ENCODE results near the gene SPDYC. TPM values are rescaled to one million over a fixed set of nuclear protein-coding genes. Genes with fewer than 3 reads are reported as not detected.

Gene SPDYC
- total and polyA plus RNA-seq, 11 donors: not detected

- ATAC-seq: no peak
- H3K36me3 ChIP-seq: peaks cover 0 to 56% (median 44%) of the 10 kb centered on the region in 9 donors
Measured at GRCh38 chr11:65184146-65184545, 14.1 kb downstream of the SPDYC start.

GRCh38 chr11:65185171-65185570 lies 15.1 kb downstream of the SPDYC start:
- Histone ChIP-seq H3K4me3 (no peak overlapping the region), H3K4me1 (peaks cover 0 to 27% (median 11%) of the 10 kb centered on the region in 12 donors), H3K27ac (no peak overlapping the region), H3K36me3 (peaks cover 0 to 66% (median 54%) of the 10 kb centered on the region in 9 donors), H3K9me3 (no peaks in the 10 kb centered on the region), H3K27me3 (no peaks in the 10 kb centered on the region)
- ATAC-seq: no peak
- no peak for TF ChIP-seq POLR2A (IDR thresholded peaks at IDR 0.05)
- TF ChIP-seq CTCF (IDR thresholded peaks at IDR 0.05): no peak
- 86 to 93% (median 90%) methylated on average over 2 of the region's 2 CpGs for WGBS, 4 donors
- DNase-seq: no peak
- intact Hi-C loops (cut with DNase I): loop anchor here in 1 of 10 donors (10.0 kb wide), 1 partner anchor 70 kb away; the partner anchor contains the start of genes TM7SF2 and ZNHIT2

More at GRCh38 chr11:65184146-65184545, 14.1 kb downstream of the SPDYC start:
- intact Hi-C loops (cut with DNase I): loop anchor here in 8 of 10 donors (5.0 to 10.0 kb wide), 5 partner anchors 47 to 172 kb away; partner anchors contain the start of genes TM7SF2 (in 3 of the 8), FAU (in 2 of the 8), MRPL49 (in 2 of the 8) and ARL2 (in 1 of the 8)
- no peak for DNase-seq
- 82 to 88% (median 85%) methylated on average over 22 of the region's 22 CpGs for WGBS, 4 donors
- TF ChIP-seq POLR2A (IDR thresholded peaks at IDR 0.05): no peak
- no peak for TF ChIP-seq CTCF (IDR thresholded peaks at IDR 0.05)
- Histone ChIP-seq H3K4me3 (no peak overlapping the region), H3K9me3 (no peaks in the 10 kb centered on the region), H3K27ac (no peak overlapping the region), H3K4me1 (peaks cover 0 to 30% (median 12%) of the 10 kb centered on the region in 12 donors), H3K27me3 (no peaks in the 10 kb centered on the region)

GRCh38 chr11:65185869-65186341 lies 15.9 kb downstream of the SPDYC start:
- ATAC-seq: no peak
- WGBS, 4 donors: 88 to 93% (median 91%) methylated on average over 7 to 18 of the region's 18 CpGs
- Histone ChIP-seq H3K4me3 (no peak overlapping the region), H3K36me3 (peaks cover 0 to 73% (median 62%) of the 10 kb centered on the region in 9 donors), H3K27me3 (no peaks in the 10 kb centered on the region), H3K4me1 (peaks cover 0 to 20% (median 7%) of the 10 kb centered on the region in 12 donors), H3K27ac (no peak overlapping the region), H3K9me3 (no peaks in the 10 kb centered on the region)
- no peak for DNase-seq
- intact Hi-C loops (cut with DNase I): loop anchor here in 1 of 10 donors (10.0 kb wide), 1 partner anchor 71 kb away; the partner anchor contains the start of genes TM7SF2 and ZNHIT2
- no peak for TF ChIP-seq CTCF (IDR thresholded peaks at IDR 0.05)
- no peak for TF ChIP-seq POLR2A (IDR thresholded peaks at IDR 0.05)

- Histone ChIP-seq H3K27ac (no peak overlapping the region), H3K27me3 (no peaks in the 10 kb centered on the region), H3K36me3 (peaks cover 0 to 81% (median 67%) of the 10 kb centered on the region in 9 donors), H3K4me1 (peaks cover 0 to 18% (median 6%) of the 10 kb centered on the region in 12 donors), H3K9me3 (no peaks in the 10 kb centered on the region), H3K4me3 (no peak overlapping the region)
- intact Hi-C loops (cut with DNase I): loop anchor here in 1 of 10 donors (10.0 kb wide), 1 partner anchor 72 kb away; the partner anchor contains the start of genes TM7SF2 and ZNHIT2
- WGBS, 4 donors: 89 to 94% (median 92%) methylated on average over 9 of the region's 9 CpGs
- DNase-seq: no peak
- TF ChIP-seq POLR2A (IDR thresholded peaks at IDR 0.05): no peak
- TF ChIP-seq CTCF (IDR thresholded peaks at IDR 0.05): no peak
- ATAC-seq: no peak
Measured at GRCh38 chr11:65186701-65187100, 16.7 kb downstream of the SPDYC start.
